ENCODE results near the gene CEACAM5.

DNA sequence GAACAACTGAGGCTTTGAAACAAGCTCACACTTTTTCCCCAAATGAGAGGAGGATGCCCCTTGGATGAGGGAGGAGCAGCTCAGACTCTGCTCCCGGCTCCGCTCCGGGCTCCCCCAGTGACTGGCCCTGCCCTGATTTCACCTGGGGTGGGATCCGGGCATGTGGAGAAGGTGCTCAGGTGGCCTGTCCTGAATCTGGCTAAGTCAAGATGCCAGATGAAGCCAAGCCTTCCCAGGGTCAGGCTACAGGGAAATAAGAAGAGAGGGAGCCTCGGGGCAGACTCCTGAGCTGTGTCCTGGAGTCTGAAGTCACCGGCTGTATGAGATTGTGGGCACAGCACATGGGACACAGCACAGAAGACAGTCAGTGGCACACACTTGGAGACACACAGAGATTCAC is 10.3 kb downstream of the CEACAM5 start:
- no peak for TF ChIP-seq POLR2AphosphoS5 (IDR thresholded peaks at IDR 0.05)
- TF ChIP-seq, protein P1, sequence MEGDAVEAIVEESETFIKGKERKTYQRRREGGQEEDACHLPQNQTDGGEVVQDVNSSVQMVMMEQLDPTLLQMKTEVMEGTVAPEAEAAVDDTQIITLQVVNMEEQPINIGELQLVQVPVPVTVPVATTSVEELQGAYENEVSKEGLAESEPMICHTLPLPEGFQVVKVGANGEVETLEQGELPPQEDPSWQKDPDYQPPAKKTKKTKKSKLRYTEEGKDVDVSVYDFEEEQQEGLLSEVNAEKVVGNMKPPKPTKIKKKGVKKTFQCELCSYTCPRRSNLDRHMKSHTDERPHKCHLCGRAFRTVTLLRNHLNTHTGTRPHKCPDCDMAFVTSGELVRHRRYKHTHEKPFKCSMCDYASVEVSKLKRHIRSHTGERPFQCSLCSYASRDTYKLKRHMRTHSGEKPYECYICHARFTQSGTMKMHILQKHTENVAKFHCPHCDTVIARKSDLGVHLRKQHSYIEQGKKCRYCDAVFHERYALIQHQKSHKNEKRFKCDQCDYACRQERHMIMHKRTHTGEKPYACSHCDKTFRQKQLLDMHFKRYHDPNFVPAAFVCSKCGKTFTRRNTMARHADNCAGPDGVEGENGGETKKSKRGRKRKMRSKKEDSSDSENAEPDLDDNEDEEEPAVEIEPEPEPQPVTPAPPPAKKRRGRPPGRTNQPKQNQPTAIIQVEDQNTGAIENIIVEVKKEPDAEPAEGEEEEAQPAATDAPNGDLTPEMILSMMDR (IDR thresholded peaks at IDR 0.05) = no peak

All from transverse colon (tissue), 4 donors.